Stimulated activated naive CD8-positive, alpha-beta T cell treated with anti-CD3 and anti-CD28 coated beads, Interleukin-15, Interleukin-2, amounts not matched to agents 100 U/mL and 50 U/mL, for 24 hours (primary cell): ENCODE data around the gene TEDDM1.
"Not testable (repeated sequence)": the region's sequence is repeated elsewhere in the genome, so short reads cannot be mapped to it uniquely, and the experiment has no call there.

Experiments
- ATAC-seq: fragments of 150-1000 bp; cut with Tn5 transposase; one replicate; pipeline ENCODE4 v1.10.0; 2021
- DNase-seq: peaks from one replicate; pipeline ENCODE4 v3.0.0; 2021

The TEDDM1 gene

GRCh38 chr1:182400567-182400966, at the start of gene TEDDM1:
TSS of gene TEDDM1 (minus strand) at chr1:182400667. CDS start at chr1:182400485, 182 bp downstream.
- ATAC-seq (no peak), DNase-seq (no peak)

GRCh38 chr1:182450087-182450486, 49.6 kb upstream of the TEDDM1 start, which contains the start of gene RGSL1:
TSS of gene RGSL1 (plus strand) at chr1:182450146. CDS start at chr1:182450166, 20 bp downstream.
- no peak for ATAC-seq
- no peak for DNase-seq

GRCh38 chr1:182447660-182448059, 47.2 kb upstream of the TEDDM1 start:
- no peak for DNase-seq
- no peak for ATAC-seq

GRCh38 chr1:182447124-182447523, 46.7 kb upstream of the TEDDM1 start:
- DNase-seq, ATAC-seq: not testable (repeated sequence)

GRCh38 chr1:182446033-182446669, 45.7 kb upstream of the TEDDM1 start:
- DNase-seq: peak; percentile 22
- peak; percentile 65 for ATAC-seq

- ATAC-seq (no peak), DNase-seq (no peak)
Observed at GRCh38 chr1:182444497-182444896, 44.0 kb upstream of the TEDDM1 start.

GRCh38 chr1:182442333-182442732, 41.9 kb upstream of the TEDDM1 start:
- ATAC-seq (no peak), DNase-seq (no peak)

- DNase-seq: no peak
- no peak for ATAC-seq
Observed at GRCh38 chr1:182441719-182442118, 41.3 kb upstream of the TEDDM1 start.

GRCh38 chr1:182438326-182438725, 37.9 kb upstream of the TEDDM1 start:
- DNase-seq (no peak), ATAC-seq (no peak)

- ATAC-seq: no peak
- no peak for DNase-seq
Observed at GRCh38 chr1:182433580-182433979, 33.1 kb upstream of the TEDDM1 start.

- no peak for ATAC-seq
- no peak for DNase-seq
Observed at GRCh38 chr1:182431278-182431677, 30.8 kb upstream of the TEDDM1 start.

GRCh38 chr1:182430263-182431068, 30.0 kb upstream of the TEDDM1 start:
- peak; percentile 86 for ATAC-seq
- DNase-seq: peak; percentile 50

- ATAC-seq: no peak
Observed at GRCh38 chr1:182428043-182428442, 27.6 kb upstream of the TEDDM1 start.

GRCh38 chr1:182426442-182427430, 26.3 kb upstream of the TEDDM1 start:
- DNase-seq: no peak
- ATAC-seq: no peak

More at GRCh38 chr1:182428043-182428442, 27.6 kb upstream of the TEDDM1 start:
- no peak for DNase-seq

- no peak for DNase-seq
- ATAC-seq: peak; percentile 68
Observed at GRCh38 chr1:182415789-182416188, 15.3 kb upstream of the TEDDM1 start.

GRCh38 chr1:182413969-182414368, 13.5 kb upstream of the TEDDM1 start:
- ATAC-seq (no peak), DNase-seq (no peak)

- ATAC-seq: no peak
- no peak for DNase-seq
Observed at GRCh38 chr1:182413486-182413885, 13.0 kb upstream of the TEDDM1 start.

- ATAC-seq (no peak), DNase-seq (no peak)
Observed at GRCh38 chr1:182410620-182411273, 10.3 kb upstream of the TEDDM1 start.

- DNase-seq: no peak
- ATAC-seq: no peak
Observed at GRCh38 chr1:182410138-182410537, 9.7 kb upstream of the TEDDM1 start.

- ATAC-seq: no peak
- DNase-seq: no peak
Observed at GRCh38 chr1:182408435-182409075, 8.1 kb upstream of the TEDDM1 start.

- no peak for DNase-seq
- no peak for ATAC-seq
Observed at GRCh38 chr1:182407724-182408123, 7.3 kb upstream of the TEDDM1 start.
